Fibroblast of lung (primary cell): ENCODE data around the gene TMEM127. TPM values are rescaled to one million over a fixed set of nuclear protein-coding genes. Genes with fewer than 3 reads are reported as not detected.

Experiments used
- DNase-seq, 2 donors: peaks; one replicate each; pipeline versions ENCODE4 v3.0.0 to v3.0.0-alpha.2; 2010; ENCODE audit warnings: low read depth in 2 of 2
- H2AFZ ChIP-seq: 2 replicates; pipeline ENCODE4 v1.5.1; 2012; ENCODE audit warnings: low read length, control low read depth, inconsistent platforms
- H3K27ac ChIP-seq: 2 replicates; pipeline ENCODE4 v1.5.1; 2011; ENCODE audit warnings: low read length, control low read depth; ENCODE audit not compliant: insufficient read depth
- H3K27me3 ChIP-seq: 2 replicates; pipeline ENCODE4 v1.5.1; 2011; ENCODE audit warnings: mild to moderate bottlenecking, low read length; ENCODE audit not compliant: control insufficient read depth, insufficient read depth
- H3K36me3 ChIP-seq: 2 replicates; pipeline ENCODE4 v1.5.1; 2011; ENCODE audit warnings: low read length; ENCODE audit not compliant: control insufficient read depth, insufficient read depth
- H3K4me1 ChIP-seq: 2 replicates; pipeline ENCODE4 v1.5.1; 2011; ENCODE audit warnings: low read length; ENCODE audit not compliant: control insufficient read depth, insufficient read depth; ENCODE audit errors: extremely low read depth
- H3K4me2 ChIP-seq: 2 replicates; pipeline ENCODE4 v1.5.1; 2011; ENCODE audit warnings: low read length, control low read depth; ENCODE audit not compliant: insufficient read depth; ENCODE audit errors: extremely low read depth
- H3K4me3 ChIP-seq, 4 experiments: fragments of 200-600 bp in 1 of 4; sonication (generic) in 1 of 4; replicated peaks in 1 of 4; 2 replicates each; pipeline ENCODE4 v1.5.1; 2011 to 2016; ENCODE audit warnings: low read length in 4 of 4, low read depth in 3 of 4, mild to moderate bottlenecking in 3 of 4, control low read depth in 2 of 4, inconsistent platforms in 1 of 4, mixed read lengths in 1 of 4; ENCODE audit not compliant: insufficient read depth in 1 of 4; ENCODE audit errors: control extremely low read depth in 1 of 4
- H3K79me2 ChIP-seq: 2 replicates; pipeline ENCODE4 v1.5.1; 2012; ENCODE audit warnings: mild to moderate bottlenecking, low read length, inconsistent platforms; ENCODE audit not compliant: control insufficient read depth, insufficient read depth
- H3K9ac ChIP-seq: 2 replicates; pipeline ENCODE4 v1.5.1; 2011; ENCODE audit warnings: mild to moderate bottlenecking, low read length, control low read depth; ENCODE audit not compliant: insufficient read depth
- H3K9me3 ChIP-seq: 2 replicates; pipeline ENCODE4 v1.5.1; 2012; ENCODE audit warnings: low read depth, low read length; ENCODE audit not compliant: control insufficient read depth, insufficient read depth
- H4K20me1 ChIP-seq: 2 replicates; pipeline ENCODE4 v1.5.1; 2011; ENCODE audit warnings: low read length; ENCODE audit not compliant: control insufficient read depth, insufficient read depth; ENCODE audit errors: extremely low read depth
- EZH2 ChIP-seq: IDR thresholded peaks from 2 replicates; pipeline ENCODE4 v1.5.1; 2012; ENCODE audit warnings: low read length, control low read depth, mild to moderate bottlenecking; ENCODE audit errors: missing control alignments
- polyA plus RNA-seq, 2 donors: library from polyadenylated mRNA; depleted of rRNA in 1 of 2; stranded (reverse) in 1 of 2; unstranded in 1 of 2; fragments of >200 nt; gene quantifications; 2 replicates each; pipeline ENCODE4 v1.2.1, GENCODE V29; 2011 to 2012; ENCODE audit warnings: missing spikeins in 1 of 2
- total RNA-seq: library from RNA; depleted of rRNA; stranded (reverse); fragments of >200 nt; gene quantifications from 2 replicates; pipeline ENCODE4 v1.2.1, GENCODE V29; 2014
- TF ChIP-seq, protein P1 (sequence below), 2 donors: IDR thresholded peaks in 1 of 2; conservative IDR thresholded peaks in 1 of 2; 1 replicate in 1 of 2; 2 replicates in 1 of 2; pipeline ENCODE4 v1.5.1; 2011 to 2012; ENCODE audit warnings: low read length in 2 of 2, control low read depth in 1 of 2, inconsistent platforms in 1 of 2, low read depth in 1 of 2, mild to moderate bottlenecking in 1 of 2

TMEM127 gene
- total and polyA plus RNA-seq, 2 donors (not counting 1 experiment from before 2014, with no cell fraction given) = 20.8 to 48.0 TPM

DNA sequence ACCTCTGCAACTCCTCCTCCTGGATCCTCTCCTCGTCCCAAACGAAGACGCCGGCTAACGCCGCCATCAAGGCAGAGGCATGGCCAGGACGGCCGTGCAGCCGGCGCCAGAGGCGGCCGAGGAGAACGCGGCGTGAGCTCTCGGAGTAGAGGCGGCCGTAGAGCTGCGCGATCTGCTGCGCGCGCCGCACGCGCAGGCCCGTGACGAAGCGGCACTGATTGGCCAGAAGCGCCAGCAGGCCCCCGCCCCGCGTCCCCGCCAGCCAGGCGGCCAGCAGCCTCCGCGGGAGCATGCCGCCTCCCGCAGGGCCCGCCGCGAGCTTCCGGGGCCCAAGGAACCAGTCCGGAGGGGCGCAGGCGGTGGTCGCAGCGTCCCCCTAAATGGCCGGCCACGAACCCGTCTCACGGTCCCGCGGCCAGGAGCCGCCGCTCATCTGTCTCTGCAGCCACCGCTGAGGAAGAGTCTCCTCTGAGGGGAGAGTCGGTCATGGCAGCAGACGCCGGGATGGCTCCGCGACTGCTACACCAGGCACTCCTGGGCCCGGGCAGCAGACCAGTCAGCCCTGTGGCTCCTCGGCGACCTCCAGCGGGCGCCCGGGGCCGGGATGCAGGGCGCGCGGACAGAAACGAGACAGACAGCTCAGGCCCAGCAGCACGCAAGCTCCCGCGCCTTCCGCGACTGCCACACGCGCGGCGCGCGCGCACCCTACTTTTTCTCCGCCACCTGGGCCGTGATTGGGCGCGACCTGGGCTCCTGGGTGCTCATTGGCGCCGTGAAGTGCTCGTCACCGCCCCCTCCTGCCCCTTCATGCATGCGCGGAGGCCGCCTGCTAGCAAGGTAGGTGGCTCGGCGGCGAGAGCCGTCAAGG is 57.4 kb downstream of the TMEM127 start, which contains the start of gene STARD7:
Gene STARD7 (minus strand): TSS at position 685 of the 868 bp plus-strand sequence. CDS start 393 bp downstream, at position 292.
- H3K4me3 ChIP-seq = peak within 1 kb of the TSS; percentile 43 to 90 (median 81)
- no peaks in the 10 kb centered on the region for H3K36me3 ChIP-seq
- DNase-seq = peak; percentile 98 to 99
- H4K20me1 ChIP-seq = no peaks in the 10 kb centered on the region
- peak within 1 kb of the TSS; percentile 79 for H3K4me2 ChIP-seq
- H3K9me3 ChIP-seq = no peaks in the 10 kb centered on the region
- H3K4me1 ChIP-seq = peaks cover 8% of the 10 kb centered on the region
- H2AFZ ChIP-seq = peak within 1 kb of the TSS; percentile 63
- TF ChIP-seq EZH2 = no peak
- TF ChIP-seq, protein P1, sequence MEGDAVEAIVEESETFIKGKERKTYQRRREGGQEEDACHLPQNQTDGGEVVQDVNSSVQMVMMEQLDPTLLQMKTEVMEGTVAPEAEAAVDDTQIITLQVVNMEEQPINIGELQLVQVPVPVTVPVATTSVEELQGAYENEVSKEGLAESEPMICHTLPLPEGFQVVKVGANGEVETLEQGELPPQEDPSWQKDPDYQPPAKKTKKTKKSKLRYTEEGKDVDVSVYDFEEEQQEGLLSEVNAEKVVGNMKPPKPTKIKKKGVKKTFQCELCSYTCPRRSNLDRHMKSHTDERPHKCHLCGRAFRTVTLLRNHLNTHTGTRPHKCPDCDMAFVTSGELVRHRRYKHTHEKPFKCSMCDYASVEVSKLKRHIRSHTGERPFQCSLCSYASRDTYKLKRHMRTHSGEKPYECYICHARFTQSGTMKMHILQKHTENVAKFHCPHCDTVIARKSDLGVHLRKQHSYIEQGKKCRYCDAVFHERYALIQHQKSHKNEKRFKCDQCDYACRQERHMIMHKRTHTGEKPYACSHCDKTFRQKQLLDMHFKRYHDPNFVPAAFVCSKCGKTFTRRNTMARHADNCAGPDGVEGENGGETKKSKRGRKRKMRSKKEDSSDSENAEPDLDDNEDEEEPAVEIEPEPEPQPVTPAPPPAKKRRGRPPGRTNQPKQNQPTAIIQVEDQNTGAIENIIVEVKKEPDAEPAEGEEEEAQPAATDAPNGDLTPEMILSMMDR (conservative IDR thresholded peaks at IDR 0.05 in 1 of 2, IDR thresholded peaks at IDR 0.05 in 1 of 2; ENCODE audit: low read depth in 1 of 2, low read length in 2 of 2) = no peak
- peak within 1 kb of the TSS; percentile 89 for H3K27ac ChIP-seq
- peaks cover 54% of the 10 kb centered on the region for H3K79me2 ChIP-seq
- H3K9ac ChIP-seq = peak within 1 kb of the TSS; percentile 95
- no peaks in the 10 kb centered on the region for H3K27me3 ChIP-seq

DNA sequence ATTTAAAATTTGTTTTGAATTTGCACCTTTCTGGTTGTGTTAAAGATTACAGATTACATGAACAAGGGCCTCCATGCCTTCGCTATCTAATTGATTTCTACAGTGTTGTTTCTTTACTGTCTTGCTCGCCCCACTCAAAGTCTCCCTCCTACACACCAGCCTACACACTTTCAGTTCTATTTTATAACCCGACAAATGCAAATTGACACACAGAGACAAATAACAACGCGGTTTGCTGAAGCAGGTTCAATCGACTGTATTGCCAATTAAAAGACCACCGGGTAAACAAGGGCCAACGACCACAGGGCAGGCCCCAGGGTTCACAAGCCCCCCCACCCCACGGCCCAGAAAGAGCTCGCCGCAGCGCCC is 58.0 kb downstream of the TMEM127 start:
- TF ChIP-seq, protein P1 (conservative IDR thresholded peaks at IDR 0.05 in 1 of 2, IDR thresholded peaks at IDR 0.05 in 1 of 2; ENCODE audit: low read depth in 1 of 2, low read length in 2 of 2) = no peak
- no peak for TF ChIP-seq EZH2
- Histone ChIP-seq H3K9me3 (no peaks in the 10 kb centered on the region), H3K27ac (peak overlapping the region; percentile 89), H3K79me2 (peaks cover 61% of the 10 kb centered on the region), H3K4me3 (peak overlapping the region; percentile 43 to 90 (median 76)), H3K4me2 (peak overlapping the region; percentile 55), H3K27me3 (no peaks in the 10 kb centered on the region), H3K36me3 (no peaks in the 10 kb centered on the region), H3K4me1 (peaks cover 8% of the 10 kb centered on the region), H2AFZ (no peak overlapping the region), H4K20me1 (no peaks in the 10 kb centered on the region), H3K9ac (peak overlapping the region; percentile 95)
- DNase-seq = no peak

DNA sequence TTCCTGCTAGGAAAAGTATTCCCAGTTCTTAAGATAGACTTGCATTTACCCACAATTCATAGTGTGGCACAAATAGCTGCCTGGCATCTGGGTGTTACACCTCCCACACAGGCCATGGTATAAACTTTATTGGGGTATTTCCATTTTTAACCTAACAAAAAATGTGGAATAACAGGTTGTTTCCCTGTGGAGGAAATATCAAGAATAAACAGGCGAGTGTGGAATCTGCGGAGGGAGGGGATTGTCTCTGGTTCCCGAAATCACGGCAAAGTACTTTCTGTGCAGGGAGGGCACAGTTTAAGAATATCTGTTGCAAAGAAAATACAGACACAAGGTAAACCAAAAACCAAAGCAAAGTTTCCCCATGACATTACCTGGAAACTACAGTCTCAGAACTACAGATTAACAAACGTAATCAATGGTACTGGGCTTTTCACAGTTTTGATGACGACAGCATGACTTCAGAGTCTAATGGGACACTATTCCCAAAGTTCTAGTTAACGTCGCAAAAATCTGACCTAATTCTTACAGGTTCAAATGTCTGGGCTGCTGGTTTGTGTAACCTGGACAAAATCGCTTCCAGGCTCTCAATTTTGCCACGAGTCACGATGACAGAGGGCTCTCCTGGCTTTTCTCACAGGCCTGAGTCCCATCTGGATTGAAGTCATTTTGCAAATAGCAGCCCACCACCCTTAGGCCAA is 58.6 kb downstream of the TMEM127 start:
- Histone ChIP-seq H4K20me1 (no peaks in the 10 kb centered on the region), H3K4me2 (peak overlapping the region; percentile 55), H3K4me3 (peak overlapping the region; percentile 43 to 90 (median 76)), H3K27ac (peak overlapping the region; percentile 89), H3K9me3 (no peaks in the 10 kb centered on the region), H3K4me1 (peaks cover 12% of the 10 kb centered on the region), H3K79me2 (peaks cover 66% of the 10 kb centered on the region), H3K9ac (no peak overlapping the region), H3K36me3 (no peaks in the 10 kb centered on the region), H2AFZ (no peak overlapping the region), H3K27me3 (no peaks in the 10 kb centered on the region)
- TF ChIP-seq, protein P1 (conservative IDR thresholded peaks at IDR 0.05 in 1 of 2, IDR thresholded peaks at IDR 0.05 in 1 of 2; ENCODE audit: low read depth in 1 of 2, low read length in 2 of 2) = no peak
- TF ChIP-seq EZH2 = no peak
- no peak for DNase-seq
